SK-N-SH treated with all-trans-retinoic acid at 6 μM for 48 hours (cell line): ENCODE results near the gene TGFBR3.

Experiments
- ATAC-seq: fragments of 200-7000 bp; cut with Tn5 transposase; 3 replicates; pipeline ENCODE4 v1.9.1; 2020; ENCODE audit warnings: mild to moderate bottlenecking, moderate library complexity
- ARNTL ChIP-seq: fragments of 450-650 bp; formaldehyde crosslinking; IDR thresholded peaks from 2 replicates; pipeline ENCODE4 v1.5.0; 2020; ENCODE audit warnings: low read depth, mild to moderate bottlenecking, moderate library complexity, borderline replicate concordance
- BACH2 ChIP-seq: fragments of 250-450 bp; sonication (Bioruptor Pico); IDR thresholded peaks from 2 replicates; pipeline ENCODE4 v1.9.0; 2021; ENCODE audit warnings: mild to moderate bottlenecking, borderline replicate concordance
- CREB5 ChIP-seq: fragments of 250-450 bp; sonication (Bioruptor Pico); IDR thresholded peaks from 2 replicates; pipeline ENCODE4 v1.5.1; 2020; ENCODE audit warnings: low read depth, mild to moderate bottlenecking, moderate library complexity
- CSDC2 ChIP-seq: fragments of 250-450 bp; sonication (Bioruptor Pico); IDR thresholded peaks from 2 replicates; pipeline ENCODE4 v1.5.0; 2020; ENCODE audit warnings: mild to moderate bottlenecking, moderate library complexity
- CSRNP3 ChIP-seq: fragments of 250-450 bp; sonication (Bioruptor Pico); IDR thresholded peaks from 2 replicates; pipeline ENCODE4 v1.5.1; 2021; ENCODE audit warnings: mild to moderate bottlenecking, moderate library complexity
- GLIS3 ChIP-seq: fragments of 250-450 bp; sonication (Bioruptor Pico); IDR thresholded peaks from 2 replicates; pipeline ENCODE4 v1.5.0; 2020; ENCODE audit warnings: mild to moderate bottlenecking, moderate library complexity
- ISL1 ChIP-seq: fragments of 250-450 bp; sonication (Bioruptor Pico); IDR thresholded peaks from 2 replicates; pipeline ENCODE4 v2.1.2; 2022; ENCODE audit warnings: mild to moderate bottlenecking, moderate library complexity
- OSR1 ChIP-seq: fragments of 250-450 bp; sonication (Bioruptor Pico); IDR thresholded peaks from 2 replicates; pipeline ENCODE4 v1.8.0; 2022; ENCODE audit warnings: moderate library complexity, mild to moderate bottlenecking, inconsistent platforms
- PATZ1 ChIP-seq: fragments of 250-450 bp; sonication (Bioruptor Pico); IDR thresholded peaks from 2 replicates; pipeline ENCODE4 v1.8.0; 2020; ENCODE audit warnings: mild to moderate bottlenecking, moderate library complexity, borderline replicate concordance
- POU6F1 ChIP-seq: fragments of 250-450 bp; sonication (Bioruptor Pico); IDR thresholded peaks from 2 replicates; pipeline ENCODE4 v1.8.0; 2021; ENCODE audit warnings: low read depth, mild to moderate bottlenecking, moderate library complexity, borderline replicate concordance
- PPARA ChIP-seq: fragments of 250-450 bp; sonication (Bioruptor Pico); IDR thresholded peaks from 2 replicates; pipeline ENCODE4 v1.5.0; 2020; ENCODE audit warnings: mild to moderate bottlenecking, borderline replicate concordance
- RARB ChIP-seq: fragments of 250-450 bp; sonication (Bioruptor Pico); IDR thresholded peaks from 2 replicates; pipeline ENCODE4 v1.8.0; 2021; ENCODE audit warnings: mild to moderate bottlenecking, moderate library complexity
- SNAI2 ChIP-seq: fragments of 250-450 bp; sonication (Bioruptor Pico); IDR thresholded peaks from 2 replicates; pipeline ENCODE4 v1.5.0; 2020; ENCODE audit warnings: mild to moderate bottlenecking, moderate library complexity
- TCF4 ChIP-seq: fragments of 250-450 bp; sonication (Bioruptor Pico); IDR thresholded peaks from 2 replicates; pipeline ENCODE4 v1.8.0; 2021; ENCODE audit warnings: mild to moderate bottlenecking, moderate library complexity, borderline replicate concordance
- TOX ChIP-seq: fragments of 250-450 bp; sonication (Bioruptor Pico); IDR thresholded peaks from 2 replicates; pipeline ENCODE4 v1.8.0; 2021; ENCODE audit warnings: mild to moderate bottlenecking, moderate library complexity, borderline replicate concordance
- TSHZ2 ChIP-seq: fragments of 250-450 bp; sonication (Bioruptor Pico); IDR thresholded peaks from 2 replicates; pipeline ENCODE4 v1.5.0; 2020; ENCODE audit warnings: mild to moderate bottlenecking, moderate library complexity
- ZC3H10 ChIP-seq: fragments of 250-450 bp; sonication (Bioruptor Pico); IDR thresholded peaks from 2 replicates; pipeline ENCODE4 v1.5.1; 2021; ENCODE audit warnings: mild to moderate bottlenecking, moderate library complexity
- ZFP3 ChIP-seq: fragments of 250-450 bp; sonication (Bioruptor Pico); IDR thresholded peaks from 2 replicates; pipeline ENCODE4 v1.5.0; 2020; ENCODE audit warnings: mild to moderate bottlenecking, moderate library complexity
- ZFP30 ChIP-seq: fragments of 450-650 bp; formaldehyde crosslinking; IDR thresholded peaks from 2 replicates; pipeline ENCODE4 v1.5.0; 2022; ENCODE audit warnings: mild to moderate bottlenecking, moderate library complexity
- ZNF565 ChIP-seq: fragments of 450-650 bp; formaldehyde crosslinking; conservative IDR thresholded peaks from 2 replicates; pipeline ENCODE4 v1.5.0; 2020; ENCODE audit warnings: low read depth, mild to moderate bottlenecking, moderate library complexity
- ZNF70 ChIP-seq: fragments of 450-650 bp; formaldehyde crosslinking; IDR thresholded peaks from 2 replicates; pipeline ENCODE4 v1.5.0; 2020; ENCODE audit warnings: mild to moderate bottlenecking, moderate library complexity
- ZNF8 ChIP-seq: fragments of 450-650 bp; formaldehyde crosslinking; IDR thresholded peaks from 2 replicates; pipeline ENCODE4 v1.5.0; 2020; ENCODE audit warnings: mild to moderate bottlenecking, moderate library complexity

Gene TGFBR3

GRCh38 chr1:91746728-91747338, 139.1 kb downstream of the TGFBR3 start (continued):
- no peak for TF ChIP-seq CREB5

- no peak for ATAC-seq
- TF ChIP-seq BACH2 (CRISPR knock-in tag) (no peak), TCF4 (CRISPR knock-in tag) (no peak), TOX (CRISPR knock-in tag) (no peak), ZNF70 (CRISPR knock-in tag) (no peak), PPARA (CRISPR knock-in tag) (no peak), RARB (CRISPR knock-in tag) (no peak), ARNTL (CRISPR knock-in tag) (no peak), ZNF8 (CRISPR knock-in tag) (no peak), GLIS3 (no peak), CSDC2 (CRISPR knock-in tag) (no peak), PATZ1 (CRISPR knock-in tag) (no peak), CREB5 (no peak)
Observed at GRCh38 chr1:91745640-91746373, 140.1 kb downstream of the TGFBR3 start.

GRCh38 chr1:91744953-91745639, 140.9 kb downstream of the TGFBR3 start:
- ATAC-seq, result no peak
- TF ChIP-seq PPARA (CRISPR knock-in tag) (no peak), OSR1 (no peak), TSHZ2 (CRISPR knock-in tag) (no peak), POU6F1 (CRISPR knock-in tag) (no peak), RARB (CRISPR knock-in tag) (no peak), TOX (CRISPR knock-in tag) (no peak), CSDC2 (CRISPR knock-in tag) (no peak), BACH2 (CRISPR knock-in tag) (no peak), ZNF8 (CRISPR knock-in tag) (no peak), ZFP3 (CRISPR knock-in tag) (no peak), CREB5 (no peak), ZC3H10 (no peak), ARNTL (CRISPR knock-in tag) (no peak), CSRNP3 (CRISPR knock-in tag) (no peak), ZNF565 (no peak), ISL1 (CRISPR knock-in tag) (no peak), ZFP30 (CRISPR knock-in tag) (no peak), ZNF70 (CRISPR knock-in tag) (no peak), TCF4 (CRISPR knock-in tag) (no peak), SNAI2 (CRISPR knock-in tag) (no peak)
